ENCODE data around the gene CLPTM1L.

- no peak for TF ChIP-seq POLR2A (IDR thresholded peaks at IDR 0.05)
- TF ChIP-seq CTCF (IDR thresholded peaks at IDR 0.05), result no peak
- no peak for TF ChIP-seq POLR2AphosphoS5 (IDR thresholded peaks at IDR 0.05)
- no peak for TF ChIP-seq EP300 (IDR thresholded peaks at IDR 0.05)
Observed at GRCh38 chr5:1370006-1370405, 25.1 kb upstream of the CLPTM1L start.

All from sigmoid colon (tissue), 4 donors.